GM12878 (cell line): Measurements from ENCODE around the gene TGFB1. TPM values are rescaled to one million over a fixed set of nuclear protein-coding genes. Genes with fewer than 3 reads are reported as not detected.

ENCODE experiments used
- BACH1 ChIP-seq: fragments of 450-650 bp; IDR thresholded peaks from 2 replicates; pipeline ENCODE4 v1.6.1; 2017; ENCODE audit warnings: mild to moderate bottlenecking, borderline replicate concordance
- CBFB ChIP-seq: IDR thresholded peaks from 2 replicates; pipeline ENCODE4 v1.6.1; 2016; ENCODE audit warnings: antibody characterized with exemption, low read depth
- EGR1 ChIP-seq, 2 experiments: IDR thresholded peaks; 1 replicate in 1 of 2; 2 replicates in 1 of 2; pipeline ENCODE4 v1.6.1; 2011 to 2012; ENCODE audit warnings: low read depth in 2 of 2, low read length in 2 of 2, borderline replicate concordance in 1 of 2, mild to moderate bottlenecking in 1 of 2, moderate library complexity in 1 of 2
- EZH2 ChIP-seq: IDR thresholded peaks from 2 replicates; pipeline ENCODE4 v1.6.1; 2012; ENCODE audit warnings: low read depth, mild to moderate bottlenecking, control low read depth, inconsistent platforms, low read length, borderline replicate concordance; ENCODE audit not compliant: control insufficient read depth
- GABPA ChIP-seq: IDR thresholded peaks from 2 replicates; pipeline ENCODE4 v1.6.1; 2014; ENCODE audit warnings: antibody characterized with exemption, low read depth, mild to moderate bottlenecking, inconsistent platforms
- IKZF1 ChIP-seq: fragments of 450-650 bp; conservative IDR thresholded peaks from 2 replicates; pipeline ENCODE4 v1.6.1; 2017; ENCODE audit warnings: antibody characterized with exemption, mild to moderate bottlenecking
- MEF2B ChIP-seq: fragments of 450-650 bp; IDR thresholded peaks from 2 replicates; pipeline ENCODE4 v1.6.1; 2018; ENCODE audit warnings: mild to moderate bottlenecking, moderate library complexity; ENCODE audit not compliant: partially characterized antibody, poor library complexity, severe bottlenecking
- MXI1 ChIP-seq: fragments of 150-350 bp; IDR thresholded peaks from 2 replicates; pipeline ENCODE4 v1.6.1; 2011; ENCODE audit warnings: low read depth, mild to moderate bottlenecking, inconsistent platforms, low read length, improper control_type of control experiment
- MYB ChIP-seq: fragments of 150-350 bp; IDR thresholded peaks from 2 replicates; pipeline ENCODE4 v1.6.1; 2014; ENCODE audit warnings: mild to moderate bottlenecking, low read depth, low read length, borderline replicate concordance
- NFIC ChIP-seq: IDR thresholded peaks from 2 replicates; pipeline ENCODE4 v1.6.1; 2012; ENCODE audit warnings: low read depth, mild to moderate bottlenecking, inconsistent platforms, low read length, moderate library complexity
- NR2C1 ChIP-seq: fragments of 450-650 bp; IDR thresholded peaks from 2 replicates; pipeline ENCODE4 v1.6.1; 2017; ENCODE audit warnings: antibody characterized with exemption, mild to moderate bottlenecking, moderate library complexity
- NR2F1 ChIP-seq: fragments of 450-650 bp; conservative IDR thresholded peaks from 2 replicates; pipeline ENCODE4 v1.6.1; 2017; ENCODE audit warnings: mild to moderate bottlenecking
- PAX5 ChIP-seq: IDR thresholded peaks from 2 replicates; pipeline ENCODE4 v1.6.1; 2011; ENCODE audit warnings: low read depth, low read length, borderline replicate concordance
- RAD21 ChIP-seq: IDR thresholded peaks from 2 replicates; pipeline ENCODE4 v1.6.1; 2011; ENCODE audit warnings: mild to moderate bottlenecking, low read depth, low read length, moderate library complexity; ENCODE audit not compliant: insufficient read depth
- STAT1 ChIP-seq: fragments of 450-650 bp; conservative IDR thresholded peaks from 2 replicates; pipeline ENCODE4 v1.6.1; 2014; ENCODE audit warnings: antibody characterized with exemption, mild to moderate bottlenecking
- USF1 ChIP-seq: IDR thresholded peaks from 2 replicates; pipeline ENCODE4 v1.6.1; 2011; ENCODE audit warnings: borderline replicate concordance, low read depth, mild to moderate bottlenecking, moderate library complexity, mixed read lengths, low read length; ENCODE audit not compliant: insufficient read depth; ENCODE audit errors: extremely low read length
- WRNIP1 ChIP-seq: IDR thresholded peaks from 2 replicates; pipeline ENCODE4 v1.6.1; 2011; ENCODE audit warnings: low read depth, low read length, improper control_type of control experiment, borderline replicate concordance
- polyA plus RNA-seq, 11 experiments: library from polyadenylated mRNA; depleted of rRNA in 4 of 11; unstranded in 6 of 11; stranded (reverse) in 5 of 11; fragments of >200 nt; fragmentation: Nextera tagmentation in 4 of 11; fragmentation: Illumina TruSeq in 1 of 11; extraction: Ambion mirVana in 4 of 11; extraction: Trizol in 1 of 11; gene quantifications; 1 replicate in 1 of 11; 2 replicates in 10 of 11; pipeline versions ENCODE4 v1.2.1 to v1.2.3, GENCODE V29; 2011 to 2016; ENCODE audit warnings: inconsistent platforms in 2 of 11, missing spikeins in 2 of 11, low read depth in 1 of 11
- total RNA-seq, 4 experiments: library from RNA; depleted of rRNA in 3 of 4; stranded (reverse); fragments of >200 nt in 3 of 4; fragmentation: Illumina TruSeq in 1 of 4; extraction: Trizol in 1 of 4; gene quantifications; 2 replicates each; pipeline versions ENCODE4 v1.2.1 to v1.2.3, GENCODE V29; 2013 to 2021
- TF ChIP-seq, protein P1 (sequence below): IDR thresholded peaks from 2 replicates; pipeline ENCODE4 v1.6.1; 2012; ENCODE audit warnings: improper control_type of control experiment, low read depth, low read length; ENCODE audit not compliant: insufficient replicate concordance
- TF ChIP-seq, protein P2 (sequence below): fragments of 450-650 bp; formaldehyde crosslinking; IDR thresholded peaks from 2 replicates; pipeline ENCODE4 v1.4.0; 2022; ENCODE audit warnings: mild to moderate bottlenecking, moderate library complexity

The TGFB1 gene
- total and polyA plus RNA-seq, 10 of the 15 experiments (the other 5 are each of a cell fraction or from before 2014, with no cell fraction given), result 0.23 to 120 (median 10.9) TPM

DNA sequence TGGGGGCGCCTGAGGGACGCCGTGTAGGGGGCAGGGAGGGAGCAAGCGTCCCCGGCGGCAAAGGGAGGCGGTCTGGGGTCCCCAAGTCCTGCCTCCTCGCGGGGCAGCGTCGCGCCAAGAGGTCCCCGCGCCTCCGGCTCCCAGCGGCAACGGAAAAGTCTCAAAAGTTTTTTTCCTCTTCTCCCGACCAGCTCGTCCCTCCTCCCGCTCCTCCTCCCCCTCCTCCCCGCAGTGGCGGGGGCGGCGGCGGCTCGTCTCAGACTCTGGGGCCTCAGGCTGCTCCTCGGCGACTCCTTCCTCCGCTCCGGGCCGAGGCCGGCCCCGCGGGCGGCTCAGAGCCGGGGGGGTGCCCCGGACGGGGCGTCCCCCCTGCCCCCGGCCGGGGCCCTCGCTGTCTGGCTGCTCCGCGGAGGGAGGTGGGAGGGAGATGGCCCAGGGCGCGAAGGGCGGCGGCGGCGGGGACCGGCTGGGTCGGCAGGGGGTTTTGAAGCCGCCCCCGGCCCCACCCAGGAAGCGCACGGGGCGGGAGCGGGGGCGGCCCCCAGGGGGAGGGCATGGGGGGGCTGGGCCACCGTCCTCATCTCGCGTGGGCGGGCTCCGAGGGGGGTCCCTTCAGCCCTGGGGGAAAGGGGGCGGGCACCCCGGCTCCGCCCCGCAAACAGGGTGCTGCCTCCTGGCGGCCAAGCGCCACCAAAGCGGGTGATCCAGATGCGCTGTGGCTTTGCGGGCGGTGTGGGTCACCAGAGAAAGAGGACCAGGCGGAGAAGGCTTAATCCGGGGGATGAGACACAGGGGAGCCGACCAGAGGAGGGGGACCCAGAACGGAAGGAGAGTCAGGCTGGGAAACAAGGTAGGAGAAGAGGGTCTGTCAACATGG lies at the start of gene TGFB1 (continued):
- TF ChIP-seq GABPA, result no peak
- peak; percentile 82 for TF ChIP-seq IKZF1
- 0 out of 2 replicates have a peak, but pooled peaks have one; percentile 46 for TF ChIP-seq STAT1
- peak; percentile 18; the same call in 1 of the 2 replicates for TF ChIP-seq MXI1
- TF ChIP-seq, protein P1, sequence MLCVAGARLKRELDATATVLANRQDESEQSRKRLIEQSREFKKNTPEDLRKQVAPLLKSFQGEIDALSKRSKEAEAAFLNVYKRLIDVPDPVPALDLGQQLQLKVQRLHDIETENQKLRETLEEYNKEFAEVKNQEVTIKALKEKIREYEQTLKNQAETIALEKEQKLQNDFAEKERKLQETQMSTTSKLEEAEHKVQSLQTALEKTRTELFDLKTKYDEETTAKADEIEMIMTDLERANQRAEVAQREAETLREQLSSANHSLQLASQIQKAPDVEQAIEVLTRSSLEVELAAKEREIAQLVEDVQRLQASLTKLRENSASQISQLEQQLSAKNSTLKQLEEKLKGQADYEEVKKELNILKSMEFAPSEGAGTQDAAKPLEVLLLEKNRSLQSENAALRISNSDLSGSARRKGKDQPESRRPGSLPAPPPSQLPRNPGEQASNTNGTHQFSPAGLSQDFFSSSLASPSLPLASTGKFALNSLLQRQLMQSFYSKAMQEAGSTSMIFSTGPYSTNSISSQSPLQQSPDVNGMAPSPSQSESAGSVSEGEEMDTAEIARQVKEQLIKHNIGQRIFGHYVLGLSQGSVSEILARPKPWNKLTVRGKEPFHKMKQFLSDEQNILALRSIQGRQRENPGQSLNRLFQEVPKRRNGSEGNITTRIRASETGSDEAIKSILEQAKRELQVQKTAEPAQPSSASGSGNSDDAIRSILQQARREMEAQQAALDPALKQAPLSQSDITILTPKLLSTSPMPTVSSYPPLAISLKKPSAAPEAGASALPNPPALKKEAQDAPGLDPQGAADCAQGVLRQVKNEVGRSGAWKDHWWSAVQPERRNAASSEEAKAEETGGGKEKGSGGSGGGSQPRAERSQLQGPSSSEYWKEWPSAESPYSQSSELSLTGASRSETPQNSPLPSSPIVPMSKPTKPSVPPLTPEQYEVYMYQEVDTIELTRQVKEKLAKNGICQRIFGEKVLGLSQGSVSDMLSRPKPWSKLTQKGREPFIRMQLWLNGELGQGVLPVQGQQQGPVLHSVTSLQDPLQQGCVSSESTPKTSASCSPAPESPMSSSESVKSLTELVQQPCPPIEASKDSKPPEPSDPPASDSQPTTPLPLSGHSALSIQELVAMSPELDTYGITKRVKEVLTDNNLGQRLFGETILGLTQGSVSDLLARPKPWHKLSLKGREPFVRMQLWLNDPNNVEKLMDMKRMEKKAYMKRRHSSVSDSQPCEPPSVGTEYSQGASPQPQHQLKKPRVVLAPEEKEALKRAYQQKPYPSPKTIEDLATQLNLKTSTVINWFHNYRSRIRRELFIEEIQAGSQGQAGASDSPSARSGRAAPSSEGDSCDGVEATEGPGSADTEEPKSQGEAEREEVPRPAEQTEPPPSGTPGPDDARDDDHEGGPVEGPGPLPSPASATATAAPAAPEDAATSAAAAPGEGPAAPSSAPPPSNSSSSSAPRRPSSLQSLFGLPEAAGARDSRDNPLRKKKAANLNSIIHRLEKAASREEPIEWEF, result no peak
- TF ChIP-seq EGR1 (IDR thresholded peaks at IDR 0.05; ENCODE audit: borderline replicate concordance in 1 of 2, low read depth in 2 of 2, low read length in 2 of 2), result peak; percentile 38 to 99
- no peak for TF ChIP-seq USF1
- TF ChIP-seq NFIC, result no peak
- peak; percentile 56 for TF ChIP-seq RAD21
- TF ChIP-seq CBFB, result peak; percentile 54; the same call in 1 of the 2 replicates
- TF ChIP-seq NR2C1, result peak; percentile 14; the same call in 1 of the 2 replicates
- TF ChIP-seq PAX5, result peak; percentile 62; the same call in 1 of the 2 replicates
- TF ChIP-seq, protein P2, sequence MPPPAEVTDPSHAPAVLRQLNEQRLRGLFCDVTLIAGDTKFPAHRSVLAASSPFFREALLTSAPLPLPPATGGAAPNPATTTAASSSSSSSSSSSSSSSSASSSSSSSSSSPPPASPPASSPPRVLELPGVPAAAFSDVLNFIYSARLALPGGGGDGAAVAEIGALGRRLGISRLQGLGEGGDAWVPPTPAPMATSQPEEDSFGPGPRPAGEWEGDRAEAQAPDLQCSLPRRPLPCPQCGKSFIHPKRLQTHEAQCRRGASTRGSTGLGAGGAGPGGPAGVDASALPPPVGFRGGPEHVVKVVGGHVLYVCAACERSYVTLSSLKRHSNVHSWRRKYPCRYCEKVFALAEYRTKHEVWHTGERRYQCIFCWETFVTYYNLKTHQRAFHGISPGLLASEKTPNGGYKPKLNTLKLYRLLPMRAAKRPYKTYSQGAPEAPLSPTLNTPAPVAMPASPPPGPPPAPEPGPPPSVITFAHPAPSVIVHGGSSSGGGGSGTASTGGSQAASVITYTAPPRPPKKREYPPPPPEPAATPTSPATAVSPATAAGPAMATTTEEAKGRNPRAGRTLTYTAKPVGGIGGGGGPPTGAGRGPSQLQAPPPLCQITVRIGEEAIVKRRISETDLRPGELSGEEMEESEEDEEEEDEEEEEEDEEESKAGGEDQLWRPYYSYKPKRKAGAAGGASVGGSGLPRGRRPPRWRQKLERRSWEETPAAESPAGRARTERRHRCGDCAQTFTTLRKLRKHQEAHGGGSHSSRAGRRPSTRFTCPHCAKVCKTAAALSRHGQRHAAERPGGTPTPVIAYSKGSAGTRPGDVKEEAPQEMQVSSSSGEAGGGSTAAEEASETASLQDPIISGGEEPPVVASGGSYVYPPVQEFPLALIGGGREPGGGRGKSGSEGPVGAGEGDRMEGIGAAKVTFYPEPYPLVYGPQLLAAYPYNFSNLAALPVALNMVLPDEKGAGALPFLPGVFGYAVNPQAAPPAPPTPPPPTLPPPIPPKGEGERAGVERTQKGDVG (CRISPR knock-in tag), result no peak
- peak; percentile 46 for TF ChIP-seq MEF2B
- 0 out of 2 replicates have a peak, but pooled peaks have one; percentile 17 for TF ChIP-seq MYB
- TF ChIP-seq BACH1, result peak; percentile 64
- no peak for TF ChIP-seq EZH2
- no peak for TF ChIP-seq WRNIP1
- TF ChIP-seq NR2F1, result peak; percentile 65
